GM21786 (cell line): Measurements from ENCODE around the gene BARX1.
"Not testable (repeated sequence)": the region's sequence is repeated elsewhere in the genome, so short reads cannot be mapped to it uniquely, and the experiment has no call there.

Experiments used
- ATAC-seq: cut with Tn5 transposase; IDR thresholded peaks from one replicate; pipeline ENCODE4 v1.9.1; 2021; ENCODE audit not compliant: unreplicated experiment

The BARX1 gene, protein sequence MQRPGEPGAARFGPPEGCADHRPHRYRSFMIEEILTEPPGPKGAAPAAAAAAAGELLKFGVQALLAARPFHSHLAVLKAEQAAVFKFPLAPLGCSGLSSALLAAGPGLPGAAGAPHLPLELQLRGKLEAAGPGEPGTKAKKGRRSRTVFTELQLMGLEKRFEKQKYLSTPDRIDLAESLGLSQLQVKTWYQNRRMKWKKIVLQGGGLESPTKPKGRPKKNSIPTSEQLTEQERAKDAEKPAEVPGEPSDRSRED

GRCh38 chr9:93955111-93955980 lies at the start of gene BARX1:
BARX1 (minus strand) TSS chr9:93955355; CDS start chr9:93955146, 209 bp downstream.
- ATAC-seq = no peak

- no peak for ATAC-seq
These were observed 47.4 kb upstream of the BARX1 start for GRCh38 chr9:94002316-94003140.

DNA sequence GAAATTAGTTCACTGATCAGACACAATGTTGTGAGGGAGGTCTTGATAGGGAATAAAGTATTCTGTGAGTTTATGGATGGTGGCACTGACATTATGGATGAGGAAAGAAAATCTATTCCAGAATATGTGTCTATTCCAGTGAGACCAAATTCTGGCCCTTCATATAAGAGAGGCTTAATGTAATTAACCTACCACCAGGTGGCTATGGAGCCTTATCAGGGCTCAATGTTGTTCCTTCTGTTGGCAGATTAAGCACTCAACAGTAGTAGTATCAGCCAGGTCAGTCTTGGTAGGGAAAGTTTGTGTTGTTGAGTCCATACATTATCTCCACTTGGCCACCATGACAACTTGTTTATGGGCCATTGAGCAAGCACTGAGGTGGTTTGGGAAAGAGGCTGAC lies 41.7 kb upstream of the BARX1 start:
- no peak for ATAC-seq

- ATAC-seq = no peak
These were observed 41.2 kb upstream of the BARX1 start for GRCh38 chr9:93996367-93996766.

DNA sequence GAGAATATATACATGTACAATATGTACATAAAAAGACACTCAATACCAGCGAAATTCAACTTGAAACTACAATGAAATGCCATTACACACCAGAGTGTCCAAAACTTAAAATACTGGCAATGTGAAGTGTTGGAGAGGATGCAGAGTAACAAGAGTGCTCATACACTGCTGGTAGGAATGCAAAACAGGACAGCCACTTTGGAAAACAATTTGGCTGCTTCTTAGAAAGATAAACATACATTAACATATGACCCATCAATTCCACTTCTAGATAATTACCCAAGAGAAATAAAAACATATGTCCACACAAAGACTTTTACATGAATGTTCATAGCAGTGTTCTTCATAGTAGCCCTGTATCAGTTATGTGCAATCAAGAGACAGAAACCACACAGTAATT lies 39.4 kb upstream of the BARX1 start:
- no peak for ATAC-seq

- no peak for ATAC-seq
These were observed 39.0 kb upstream of the BARX1 start for GRCh38 chr9:93994132-93994531.

DNA sequence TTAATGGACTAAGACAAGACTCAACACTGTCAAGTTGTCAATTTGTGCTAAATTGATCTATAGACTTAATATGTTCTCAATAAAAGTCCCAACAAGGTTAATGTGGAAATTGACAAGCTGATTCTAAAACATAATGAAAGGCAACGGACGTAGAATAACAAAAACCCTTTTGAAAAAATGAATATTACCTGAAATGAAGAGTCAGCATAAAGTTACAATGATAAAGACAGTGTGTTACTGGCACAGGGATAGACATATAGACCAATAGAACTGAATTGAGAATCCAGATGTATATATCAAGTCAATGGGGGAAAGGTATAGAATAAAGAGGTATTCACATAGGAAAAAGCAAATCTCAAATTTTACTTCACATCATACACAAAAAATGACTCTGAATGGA lies 37.7 kb upstream of the BARX1 start:
- no peak for ATAC-seq

- ATAC-seq = no peak
These were observed 35.3 kb upstream of the BARX1 start for GRCh38 chr9:93990448-93990847.

- ATAC-seq = no peak
These were observed 32.9 kb upstream of the BARX1 start for GRCh38 chr9:93988056-93988455.

GRCh38 chr9:93984860-93985259 lies 29.7 kb upstream of the BARX1 start:
- no peak for ATAC-seq

DNA sequence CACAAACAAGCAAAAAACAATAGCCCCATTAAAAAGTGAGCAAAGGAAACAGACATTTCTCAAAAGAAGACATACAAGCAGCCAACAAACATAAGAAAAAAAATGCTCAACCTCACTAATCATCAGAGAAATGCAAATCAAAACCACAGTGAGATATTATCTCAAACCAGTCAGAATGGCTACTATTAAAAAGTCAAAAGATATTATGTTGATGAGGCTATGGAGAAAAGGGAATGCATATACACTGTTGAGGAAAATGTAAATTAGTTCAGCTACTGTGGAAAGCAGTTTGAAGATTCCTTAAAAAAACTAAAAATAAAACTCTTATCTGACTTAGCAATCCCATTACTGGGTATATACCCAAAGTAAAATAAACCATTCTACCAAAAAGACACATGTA lies 28.7 kb upstream of the BARX1 start:
- no peak for ATAC-seq

DNA sequence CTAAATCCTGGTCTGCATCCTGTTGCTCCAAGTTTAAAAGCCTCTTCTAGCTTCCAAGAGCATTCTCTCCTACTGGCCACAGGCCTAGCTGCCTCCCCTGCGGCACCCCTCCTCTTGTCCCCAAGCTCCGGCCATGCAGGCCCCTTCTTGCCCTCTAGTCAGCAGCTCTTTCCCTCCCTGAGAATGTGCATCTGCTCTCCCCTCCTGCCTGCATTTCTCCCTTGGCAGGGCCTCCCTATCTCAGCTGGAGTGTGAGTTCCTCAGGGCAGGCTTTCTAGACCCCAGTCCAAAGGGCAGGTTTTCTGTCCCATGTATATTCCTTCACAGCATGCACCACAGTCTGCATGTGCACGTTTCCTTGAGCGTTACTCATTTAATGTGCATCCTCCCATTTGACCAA lies 24.6 kb upstream of the BARX1 start:
- ATAC-seq = no peak

DNA sequence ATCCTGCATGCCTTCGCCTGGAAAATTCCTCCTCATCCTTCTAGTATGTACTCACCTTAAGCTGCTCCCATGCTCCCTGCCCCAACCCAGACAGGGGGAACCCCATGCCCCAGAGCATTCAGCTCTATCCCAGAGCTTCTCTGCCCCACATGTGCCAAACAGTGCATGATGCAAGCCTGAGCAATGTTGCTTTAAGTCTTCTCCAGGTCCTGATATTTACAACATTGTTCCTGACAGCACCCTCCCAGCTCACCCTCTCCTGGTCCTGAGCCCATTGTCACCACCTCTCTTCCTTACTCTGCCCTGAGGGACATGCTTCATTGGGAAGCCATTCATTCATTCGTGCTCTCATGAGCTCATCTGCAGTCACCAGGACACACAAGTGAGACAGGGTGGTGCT lies 23.4 kb upstream of the BARX1 start:
- ATAC-seq = no peak

- ATAC-seq = no peak
These were observed 21.8 kb upstream of the BARX1 start for GRCh38 chr9:93976973-93977372.

- no peak for ATAC-seq
These were observed 20.9 kb upstream of the BARX1 start for GRCh38 chr9:93976081-93976480.

- ATAC-seq = no peak
These were observed 20.1 kb upstream of the BARX1 start for GRCh38 chr9:93975262-93975661.

GRCh38 chr9:93974151-93974550 lies 19.0 kb upstream of the BARX1 start:
- ATAC-seq = no peak

DNA sequence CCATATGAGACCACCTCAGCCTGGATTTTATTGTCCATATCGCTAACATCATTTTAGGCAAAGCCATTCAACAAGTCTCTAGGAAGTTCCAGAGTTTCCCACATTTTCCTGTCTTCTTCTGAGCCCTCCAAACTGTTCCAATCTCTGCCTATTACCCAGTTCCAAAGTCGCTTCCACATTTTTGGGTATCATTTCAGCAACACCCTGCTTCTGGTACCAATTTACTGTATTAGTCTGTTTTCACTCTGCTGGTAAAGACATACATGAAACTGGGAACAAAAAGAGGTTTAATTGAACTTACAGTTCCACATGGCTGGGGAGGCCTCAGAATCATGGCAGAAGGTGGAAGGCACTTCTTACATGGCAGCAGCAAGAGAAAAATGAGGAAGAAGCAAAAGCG lies 17.5 kb upstream of the BARX1 start:
- not testable (repeated sequence) for ATAC-seq

DNA sequence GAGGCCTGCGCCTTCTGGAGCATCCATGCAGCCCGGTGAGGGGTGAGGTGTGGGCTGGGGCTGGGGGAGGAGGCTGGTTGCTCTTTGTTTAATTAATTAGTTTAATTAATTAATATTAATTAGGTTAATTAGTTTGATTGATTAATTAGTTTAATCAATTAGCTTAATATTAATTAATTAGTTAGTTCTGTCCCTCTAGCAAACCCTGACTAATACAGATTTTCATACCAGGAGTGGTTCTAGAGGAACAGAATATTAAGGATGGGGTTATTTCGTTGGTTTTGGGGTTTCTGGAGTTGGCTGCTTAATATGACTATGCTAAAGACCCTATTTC lies 14.1 kb upstream of the BARX1 start:
- ATAC-seq = no peak

DNA sequence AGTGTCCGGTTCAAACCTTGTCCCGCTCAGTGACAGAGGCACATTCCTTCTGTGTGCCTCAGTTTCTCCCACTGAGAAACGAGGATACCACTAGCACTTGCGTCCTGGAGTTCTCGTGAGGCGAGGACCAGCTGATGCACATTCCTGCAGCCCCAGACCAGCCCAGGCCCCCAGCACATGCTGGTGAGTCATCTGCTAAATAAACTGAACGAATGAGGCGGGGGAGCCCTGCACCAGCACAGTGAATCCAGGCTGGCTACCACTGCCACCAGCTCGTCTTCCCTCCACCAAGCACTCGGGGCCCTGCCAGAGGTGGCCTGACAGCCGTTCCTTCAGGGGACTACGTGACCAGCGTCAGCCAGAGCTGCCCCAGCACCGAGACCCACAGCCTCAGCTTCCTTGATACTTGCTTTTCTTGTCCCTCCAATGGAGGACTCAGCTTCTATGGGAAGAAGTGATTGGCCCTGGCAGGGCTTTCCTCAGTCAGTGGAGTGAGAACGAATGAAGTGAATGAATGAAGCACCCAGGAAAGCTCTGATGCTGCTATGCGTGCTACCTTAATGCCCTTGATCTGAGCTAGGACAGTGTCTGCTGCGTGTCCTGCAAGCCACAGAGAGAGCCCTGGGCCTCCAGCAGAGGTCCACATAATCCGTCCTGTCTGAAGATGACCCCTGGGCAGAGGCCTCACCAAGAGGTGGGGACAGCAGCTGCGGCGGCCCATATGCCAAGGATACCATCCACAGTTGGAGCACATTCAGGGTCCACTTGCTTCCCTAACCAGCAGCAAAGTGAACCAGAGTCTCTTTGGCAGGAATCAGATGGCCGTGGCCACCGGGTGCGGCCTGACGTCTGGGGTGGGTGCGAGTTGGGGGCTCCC lies 13.5 kb upstream of the BARX1 start:
- ATAC-seq = no peak
